RCC 7860 (cell line): ENCODE results near the gene NR2C1.

Experiments
- DNase-seq: peaks from one replicate; pipeline ENCODE4 v3.0.0-alpha.2; 2015; ENCODE audit warnings: low spot score
- FAIRE-seq: peaks from 2 replicates; lab custom pipeline; 2012; peaks lifted over from hg19 to GRCh38; lab: Jason Lieb, UNC

Gene NR2C1

GRCh38 chr12:95088379-95088778 is 15.0 kb upstream of the NR2C1 start:
- no peak for FAIRE-seq
- DNase-seq = no peak

DNA sequence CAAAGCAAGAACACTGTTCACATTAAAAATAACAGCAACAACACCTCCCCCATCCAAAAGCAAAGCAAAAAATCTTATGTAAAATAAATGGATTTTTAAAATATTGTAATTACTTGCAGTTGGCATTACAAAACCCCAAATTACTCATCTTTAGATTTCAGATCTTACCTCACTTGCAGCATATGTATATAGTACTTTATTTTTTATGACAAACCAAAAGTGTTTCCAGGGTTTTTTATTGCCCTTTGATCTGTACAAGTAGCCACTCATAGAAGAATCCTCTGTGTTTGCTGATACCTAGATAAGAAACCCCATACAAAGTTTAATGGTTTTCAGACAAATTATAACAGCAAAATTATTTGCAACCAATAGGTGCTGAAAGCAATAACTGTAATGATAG is 12.2 kb upstream of the NR2C1 start:
- DNase-seq = no peak
- FAIRE-seq = no peak

DNA sequence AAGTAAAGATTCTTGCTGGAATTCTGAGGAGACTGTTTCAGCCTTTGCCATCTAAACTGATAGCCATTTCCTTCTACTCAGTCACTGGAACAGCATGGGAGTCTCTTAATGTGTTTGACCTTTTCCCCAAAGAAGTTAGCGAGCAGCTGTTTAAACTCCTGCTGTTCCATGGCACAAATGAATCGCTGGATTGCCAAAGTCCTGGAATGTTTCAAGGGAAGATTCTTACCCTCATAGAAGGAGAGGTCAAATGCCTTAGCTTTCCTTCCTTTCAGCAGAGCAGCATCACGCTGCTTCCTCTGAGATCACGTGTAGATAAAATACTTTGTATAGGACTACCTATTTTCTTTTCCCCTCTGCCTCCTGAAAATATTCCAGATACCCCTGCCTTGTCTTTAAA is 10.5 kb upstream of the NR2C1 start:
- peak; percentile 56 for DNase-seq
- FAIRE-seq = peak; percentile 83

DNA sequence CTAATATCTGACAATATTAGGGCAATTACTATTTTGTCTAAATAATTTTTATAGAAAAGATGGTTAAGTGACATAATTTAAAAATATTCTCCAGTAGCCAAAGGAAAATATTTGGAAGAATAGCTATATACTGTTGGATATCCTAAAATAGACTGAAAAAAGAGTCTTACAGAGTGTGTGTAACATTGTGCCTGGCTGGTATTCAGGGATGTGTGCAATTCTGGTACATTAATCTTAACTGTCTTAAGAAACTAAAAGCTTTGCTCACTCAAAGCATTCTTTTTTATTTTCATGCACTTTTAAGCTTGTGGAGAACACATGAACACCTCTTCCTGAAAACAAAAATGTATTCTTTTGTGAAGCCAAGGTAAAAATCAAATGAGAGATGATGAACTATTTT is 10.1 kb upstream of the NR2C1 start:
- DNase-seq = no peak
- no peak for FAIRE-seq

- FAIRE-seq (peak; percentile 62), DNase-seq (peak; percentile 43)
Measured at GRCh38 chr12:95077341-95077740, 3.9 kb upstream of the NR2C1 start.

GRCh38 chr12:95074766-95075165 is 1.3 kb upstream of the NR2C1 start:
- FAIRE-seq = no peak
- no peak for DNase-seq

DNA sequence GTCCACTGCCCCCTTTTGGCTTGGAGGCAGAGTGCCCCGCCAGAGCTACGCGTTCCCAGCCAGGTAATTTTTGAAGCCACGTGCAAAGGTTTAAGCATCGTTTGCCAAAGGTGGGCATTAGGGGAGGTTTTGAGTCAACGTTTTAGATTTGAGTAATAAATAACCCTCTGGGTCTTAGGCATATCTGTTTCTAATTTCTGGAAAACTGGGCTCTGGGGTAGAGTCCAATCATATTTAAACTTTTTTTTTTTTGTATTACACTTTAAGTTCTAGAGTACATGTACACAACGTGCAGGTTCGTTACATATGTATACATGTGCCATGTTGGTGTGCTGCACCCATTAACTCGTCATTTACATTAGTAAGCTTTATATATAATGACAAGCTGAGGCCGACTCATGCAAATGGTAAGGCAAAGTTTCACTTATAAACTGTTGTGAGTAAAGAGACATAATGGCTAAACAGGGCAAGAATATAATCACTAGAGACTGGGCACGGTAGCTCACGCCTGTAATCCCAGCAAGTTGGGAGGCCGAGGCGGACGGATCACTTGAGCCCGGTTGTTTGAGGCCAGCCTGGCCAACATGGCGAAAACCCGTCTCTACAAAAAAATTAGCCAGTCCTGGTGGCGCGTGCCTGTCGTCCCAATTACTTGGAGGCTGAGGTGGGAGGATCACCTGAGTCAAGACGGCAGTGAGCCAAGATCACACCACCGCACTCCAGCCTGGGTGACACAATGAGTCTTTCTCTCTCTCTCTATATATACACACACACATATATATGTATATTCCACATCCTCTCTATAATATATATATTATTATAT is 491 bp upstream of the NR2C1 start:
- FAIRE-seq = no peak
- DNase-seq = no peak

GRCh38 chr12:95070378-95070777 is 3.0 kb downstream of the NR2C1 start:
- no peak for FAIRE-seq
- DNase-seq = no peak

- FAIRE-seq (no peak), DNase-seq (no peak)
Measured at GRCh38 chr12:95066091-95066855, 7.1 kb downstream of the NR2C1 start.

- DNase-seq (no peak), FAIRE-seq (no peak)
Measured at GRCh38 chr12:95060951-95061350, 12.5 kb downstream of the NR2C1 start.

DNA sequence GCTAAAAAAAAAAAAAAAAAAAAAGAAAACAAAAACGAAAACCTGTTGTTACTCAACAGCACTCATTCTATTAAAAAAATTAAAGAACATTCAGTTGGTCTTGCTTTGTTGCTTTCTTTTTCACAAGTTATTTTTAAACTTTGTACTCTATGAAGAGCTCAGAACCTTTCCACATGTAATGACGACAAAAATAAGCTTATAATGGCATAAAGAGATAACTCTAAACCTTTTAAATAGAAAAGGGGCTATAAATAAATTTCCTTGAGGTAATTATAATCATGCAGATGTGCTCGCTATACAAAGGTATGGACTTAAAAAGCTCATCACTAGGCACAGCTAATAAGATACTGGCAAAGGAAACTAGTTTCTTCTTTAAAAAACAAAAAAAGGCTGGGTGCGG is 13.4 kb downstream of the NR2C1 start:
- DNase-seq (no peak), FAIRE-seq (no peak)

DNA sequence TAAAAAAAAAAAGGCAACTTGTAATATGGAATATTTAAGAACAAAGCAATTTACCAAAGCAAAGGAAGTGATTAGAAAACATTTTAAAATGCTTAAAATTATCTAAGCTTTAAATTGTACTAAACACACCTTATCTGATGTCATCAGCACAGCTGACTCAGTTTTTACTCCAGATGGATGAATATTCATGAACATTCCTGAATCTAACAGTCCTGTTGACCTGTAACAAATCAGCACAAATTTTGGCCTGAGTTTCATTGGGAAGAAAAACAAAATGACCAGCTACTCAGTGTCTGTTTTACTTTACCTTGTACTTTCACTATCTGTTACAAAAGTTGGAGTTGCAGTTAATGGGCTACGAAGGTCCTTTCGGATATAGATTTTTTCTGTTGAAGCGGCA is 16.0 kb downstream of the NR2C1 start:
- DNase-seq (no peak), FAIRE-seq (no peak)

DNA sequence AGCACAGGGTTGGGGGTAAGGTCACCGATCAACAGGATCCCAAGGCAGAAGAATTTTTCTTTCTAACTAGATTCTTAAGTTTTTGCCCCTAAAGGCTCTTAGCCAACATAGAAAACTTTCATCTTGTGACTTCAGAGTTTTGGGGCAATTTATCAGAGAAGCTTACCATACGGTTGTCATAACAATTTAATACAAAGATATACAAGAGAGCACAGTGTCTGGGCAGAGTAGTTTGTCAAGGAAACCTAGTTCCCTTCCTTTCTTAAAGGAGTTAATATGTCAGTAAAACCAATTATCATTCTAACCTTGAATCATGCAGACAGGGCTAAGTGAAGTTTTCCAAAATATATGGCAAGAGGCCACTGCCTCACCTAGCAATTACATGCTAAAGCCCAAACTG is 18.4 kb downstream of the NR2C1 start:
- FAIRE-seq = no peak

DNA sequence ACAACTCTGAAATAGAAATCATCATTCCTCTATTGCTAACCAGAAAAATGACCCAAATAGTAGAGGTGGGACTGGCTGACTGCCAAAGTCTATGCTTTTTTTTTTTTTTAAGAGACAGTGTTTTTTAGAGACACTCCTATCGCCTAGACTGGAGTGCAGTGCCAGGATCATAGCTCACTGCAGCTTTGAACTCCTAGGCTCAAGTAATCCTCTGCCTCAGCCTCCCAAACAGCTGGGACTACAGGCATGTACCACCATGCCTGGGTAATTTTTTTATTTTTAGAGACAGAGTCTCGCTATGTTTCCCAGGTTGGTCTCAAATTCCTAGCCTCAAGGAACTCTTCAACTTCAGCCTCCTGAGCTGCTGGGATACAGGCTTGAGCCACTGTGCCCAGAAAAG is 19.2 kb downstream of the NR2C1 start:
- no peak for DNase-seq
- FAIRE-seq = no peak

More for the DNA sequence above, 18.4 kb downstream of the NR2C1 start:
- no peak for DNase-seq

- DNase-seq (no peak), FAIRE-seq (no peak)
Measured at GRCh38 chr12:95051241-95051640, 22.2 kb downstream of the NR2C1 start.

DNA sequence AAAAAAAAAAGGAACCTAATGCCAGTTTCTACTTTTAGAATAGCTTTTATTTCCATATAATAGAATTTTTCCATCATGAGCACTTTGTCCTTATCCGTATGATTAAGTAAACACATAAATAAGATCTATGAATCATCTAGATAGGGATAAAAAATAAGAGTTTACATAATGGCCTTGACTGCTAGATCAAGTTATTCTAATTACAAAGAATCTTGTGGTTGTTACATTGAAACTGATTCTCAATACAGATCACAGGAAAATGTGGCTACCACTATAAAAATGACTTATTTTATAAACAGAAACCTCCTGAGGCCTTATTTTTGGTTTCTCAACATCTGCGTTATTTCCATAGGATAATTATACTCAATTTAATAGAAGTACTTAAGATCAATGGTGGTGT is 35.5 kb downstream of the NR2C1 start:
- no peak for FAIRE-seq
- no peak for DNase-seq

DNA sequence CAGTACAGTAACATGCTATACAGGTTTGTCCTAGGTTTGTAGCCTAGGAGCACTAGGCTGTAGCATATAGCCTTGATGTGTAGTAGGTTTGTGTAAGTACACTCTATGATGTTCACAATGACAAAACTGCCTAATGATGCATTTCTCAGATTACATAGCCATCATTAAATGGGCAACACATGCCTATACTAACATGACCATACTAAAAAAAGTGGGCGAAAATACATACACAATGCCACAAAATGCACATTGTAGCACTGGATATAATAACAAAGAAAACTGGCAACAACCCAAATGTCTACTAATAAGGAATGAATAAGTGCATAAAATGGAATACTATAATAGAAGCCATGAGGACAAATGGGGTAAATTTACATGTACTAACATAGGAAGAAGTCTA is 38.7 kb downstream of the NR2C1 start:
- FAIRE-seq = no peak
- DNase-seq = no peak

DNA sequence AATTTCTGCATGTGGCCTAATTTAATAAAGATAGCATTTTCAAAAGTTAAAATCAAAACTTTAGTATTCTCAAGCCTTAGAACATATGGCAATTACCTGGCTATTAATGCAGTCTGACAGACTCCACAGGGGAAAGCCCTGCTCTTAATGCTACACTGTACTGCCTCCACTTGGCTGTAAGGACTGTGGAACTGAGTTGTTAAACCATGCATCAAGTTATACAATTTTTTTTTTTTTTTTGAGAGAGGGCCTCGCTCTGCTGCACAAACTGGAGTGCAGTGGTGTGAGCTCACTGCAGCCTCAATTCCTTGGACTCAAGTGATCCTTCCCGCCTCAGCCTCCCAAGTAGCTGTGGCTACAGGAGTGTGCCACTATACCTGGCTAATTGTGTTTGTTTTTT is 50.9 kb downstream of the NR2C1 start:
- DNase-seq = no peak
- FAIRE-seq = no peak

- DNase-seq (no peak), FAIRE-seq (no peak)
Measured at GRCh38 chr12:95017482-95017881, 55.9 kb downstream of the NR2C1 start.

DNA sequence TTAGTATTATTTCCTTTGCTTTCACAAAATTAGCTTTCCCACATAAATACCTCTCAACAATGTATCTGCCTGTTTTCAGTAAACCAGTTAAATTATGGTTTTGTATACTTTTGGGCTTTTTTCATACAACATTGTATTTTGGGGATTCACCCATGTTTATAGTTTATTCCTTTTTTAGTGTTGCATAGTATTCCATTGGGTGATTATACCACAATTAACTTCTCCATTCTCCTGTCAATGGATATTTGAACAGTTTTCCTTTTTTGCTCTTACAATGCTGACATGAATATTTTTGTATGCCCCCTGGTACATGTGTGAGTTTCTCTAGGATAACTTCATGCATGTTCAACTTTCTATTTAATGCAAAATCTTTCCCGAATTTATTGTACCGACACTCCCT is 57.3 kb downstream of the NR2C1 start:
- no peak for DNase-seq
- no peak for FAIRE-seq

GRCh38 chr12:95014554-95014953 is 58.9 kb downstream of the NR2C1 start:
- FAIRE-seq (no peak), DNase-seq (no peak)

GRCh38 chr12:95006206-95006605 is 67.2 kb downstream of the NR2C1 start:
- FAIRE-seq = no peak
- no peak for DNase-seq
